ENCODE data around the gene CEP152.

Gene CEP152

GRCh38 chr15:48719668-48720067 lies 91.2 kb downstream of the CEP152 start:
- no peak overlapping the region for H3K27ac Mint-ChIP-seq

DNA sequence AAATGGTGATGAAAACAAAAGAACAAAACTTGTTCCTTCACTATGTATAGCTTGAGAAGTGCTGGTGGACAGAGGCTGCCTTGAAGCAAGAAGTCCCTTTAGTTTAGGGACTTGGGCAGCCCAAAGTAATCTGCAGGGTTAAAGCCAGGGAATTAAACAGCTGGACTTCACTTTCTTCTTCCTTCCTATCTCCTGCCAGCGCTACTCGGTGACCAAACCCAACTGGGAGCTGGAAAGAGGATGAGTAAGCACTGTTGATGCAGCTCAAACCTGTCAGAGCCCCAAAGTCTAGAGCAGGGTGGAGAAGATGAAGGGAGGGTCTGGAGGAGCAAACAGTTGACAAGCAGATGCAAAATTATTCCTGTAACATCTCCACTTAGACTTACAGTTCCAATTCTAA lies 92.2 kb downstream of the CEP152 start:
- Mint-ChIP-seq H3K4me1 (no peaks in the 10 kb centered on the region), H3K27ac (no peak overlapping the region), H3K9me3 (peaks cover 5 to 10% of the 10 kb centered on the region in 2 donors), H3K27me3 (no peaks in the 10 kb centered on the region), H3K4me3 (no peak overlapping the region), H3K36me3 (peaks cover 14 to 29% of the 10 kb centered on the region in 2 donors)
- no peak for ATAC-seq (replicated peaks)
- no peak for DNase-seq

More at GRCh38 chr15:48719668-48720067, 91.2 kb downstream of the CEP152 start:
- no peak for DNase-seq
- H3K4me1 Mint-ChIP-seq: no peaks in the 10 kb centered on the region
- no peak overlapping the region for H3K4me3 Mint-ChIP-seq
- H3K9me3 Mint-ChIP-seq: peaks cover 5 to 10% of the 10 kb centered on the region in 2 donors
- ATAC-seq (replicated peaks): peak; percentile 36 to 44
- no peaks in the 10 kb centered on the region for H3K27me3 Mint-ChIP-seq
- H3K36me3 Mint-ChIP-seq: peaks cover 14 to 24% of the 10 kb centered on the region in 2 donors

DNA sequence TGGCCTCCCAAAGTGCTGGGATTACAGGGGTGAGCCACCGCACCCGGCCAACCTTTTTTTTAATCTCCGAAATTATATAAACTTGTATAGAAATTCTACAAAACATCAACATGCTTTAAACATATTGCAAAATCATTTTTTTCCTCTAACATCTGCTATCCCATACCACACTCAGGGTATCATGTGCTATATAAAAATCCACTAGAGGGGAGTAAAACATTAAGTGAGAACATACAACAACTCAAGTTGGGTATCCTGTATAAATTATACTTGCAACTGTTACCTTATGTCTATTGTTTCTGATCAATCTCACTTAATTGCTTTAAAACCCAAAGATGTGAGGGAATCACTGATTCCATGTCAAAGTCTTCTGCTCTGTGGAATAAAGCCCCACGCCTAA lies 93.4 kb downstream of the CEP152 start:
- Mint-ChIP-seq H3K36me3 (peaks cover 14 to 33% of the 10 kb centered on the region in 2 donors), H3K4me1 (no peaks in the 10 kb centered on the region), H3K9me3 (peaks cover 7 to 11% of the 10 kb centered on the region in 2 donors), H3K27me3 (no peaks in the 10 kb centered on the region), H3K4me3 (no peak overlapping the region), H3K27ac (no peak overlapping the region)
- ATAC-seq (replicated peaks): no peak
- no peak for DNase-seq

- H3K9me3 Mint-ChIP-seq: peaks cover 13 to 14% of the 10 kb centered on the region in 2 donors
- no peak overlapping the region for H3K27ac Mint-ChIP-seq
- DNase-seq (no peak), ATAC-seq (replicated peaks) (no peak)
- H3K4me1 Mint-ChIP-seq: no peaks in the 10 kb centered on the region
- H3K4me3 Mint-ChIP-seq: no peak overlapping the region
- H3K36me3 Mint-ChIP-seq: peaks cover 14 to 31% of the 10 kb centered on the region in 2 donors
- H3K27me3 Mint-ChIP-seq: no peaks in the 10 kb centered on the region
Measured at GRCh38 chr15:48712546-48712945, 98.3 kb downstream of the CEP152 start.

- no peaks in the 10 kb centered on the region for H3K4me1 Mint-ChIP-seq
- H3K4me3 Mint-ChIP-seq: no peak overlapping the region
- ATAC-seq (replicated peaks) (no peak), DNase-seq (no peak)
- no peaks in the 10 kb centered on the region for H3K27me3 Mint-ChIP-seq
- H3K9me3 Mint-ChIP-seq: peaks cover 17 to 23% of the 10 kb centered on the region in 2 donors
- H3K27ac Mint-ChIP-seq: no peak overlapping the region
- peaks cover 8 to 21% of the 10 kb centered on the region in 2 donors for H3K36me3 Mint-ChIP-seq
Measured at GRCh38 chr15:48710952-48711495, 99.8 kb downstream of the CEP152 start.

DNA sequence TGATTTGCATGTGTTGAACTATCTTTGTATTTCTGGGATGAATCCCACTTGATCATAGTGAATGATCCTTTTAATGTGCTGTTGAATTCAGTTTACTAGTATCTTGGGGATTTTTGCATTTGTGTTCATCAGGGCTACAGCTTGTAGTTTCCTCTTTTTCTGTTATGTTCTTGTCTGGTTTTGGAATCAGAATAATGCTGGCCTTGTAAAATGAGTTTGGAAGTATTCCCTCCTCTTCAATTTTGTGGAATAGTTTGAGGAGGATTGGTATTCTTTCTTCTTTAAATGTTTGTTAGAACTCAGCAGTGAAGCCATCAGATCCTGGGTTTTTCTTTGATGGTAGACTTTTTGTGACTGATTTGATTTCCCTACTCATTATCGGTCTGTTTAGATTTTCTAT lies 102.2 kb downstream of the CEP152 start:
- no peak for DNase-seq
- Mint-ChIP-seq H3K4me3 (no peak overlapping the region), H3K4me1 (no peaks in the 10 kb centered on the region), H3K27me3 (no peaks in the 10 kb centered on the region), H3K36me3 (peaks cover 4 to 7% of the 10 kb centered on the region in 2 donors), H3K27ac (no peak overlapping the region), H3K9me3 (peaks cover 17 to 30% of the 10 kb centered on the region in 2 donors)
- no peak for ATAC-seq (replicated peaks)

DNA sequence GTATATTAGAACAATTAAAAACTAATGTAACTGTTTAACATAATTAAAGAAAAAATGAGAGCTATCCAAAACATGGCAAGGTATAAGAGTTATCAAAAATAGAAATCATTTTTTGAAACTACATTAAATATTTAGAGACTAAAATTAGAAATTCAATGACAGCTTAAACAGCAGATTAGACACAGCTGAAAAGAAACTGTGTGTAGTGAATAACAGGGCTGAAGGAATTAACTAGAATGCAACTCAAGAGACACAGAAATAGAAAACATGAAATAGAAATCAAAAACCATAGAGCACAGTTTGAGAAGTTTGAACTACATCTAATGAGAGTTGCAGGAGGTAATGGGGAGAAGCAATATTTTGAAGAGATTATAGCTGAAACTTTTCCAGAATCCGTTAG lies 105.5 kb downstream of the CEP152 start:
- H3K9me3 Mint-ChIP-seq: peaks cover 16 to 26% of the 10 kb centered on the region in 2 donors
- H3K4me3 Mint-ChIP-seq: no peak overlapping the region
- H3K4me1 Mint-ChIP-seq: no peaks in the 10 kb centered on the region
- DNase-seq: no peak
- H3K27ac Mint-ChIP-seq: no peak overlapping the region
- H3K27me3 Mint-ChIP-seq: no peaks in the 10 kb centered on the region
- no peak for ATAC-seq (replicated peaks)
- peaks cover 3 to 4% of the 10 kb centered on the region in 2 donors for H3K36me3 Mint-ChIP-seq

GRCh38 chr15:48703544-48703943 lies 107.3 kb downstream of the CEP152 start:
- Mint-ChIP-seq H3K4me1 (no peaks in the 10 kb centered on the region), H3K36me3 (peaks cover 3 to 4% of the 10 kb centered on the region in 2 donors), H3K9me3 (peaks cover 14 to 23% of the 10 kb centered on the region in 2 donors), H3K27me3 (no peaks in the 10 kb centered on the region), H3K27ac (no peak overlapping the region), H3K4me3 (no peak overlapping the region)
- DNase-seq (no peak), ATAC-seq (replicated peaks) (no peak)

DNA sequence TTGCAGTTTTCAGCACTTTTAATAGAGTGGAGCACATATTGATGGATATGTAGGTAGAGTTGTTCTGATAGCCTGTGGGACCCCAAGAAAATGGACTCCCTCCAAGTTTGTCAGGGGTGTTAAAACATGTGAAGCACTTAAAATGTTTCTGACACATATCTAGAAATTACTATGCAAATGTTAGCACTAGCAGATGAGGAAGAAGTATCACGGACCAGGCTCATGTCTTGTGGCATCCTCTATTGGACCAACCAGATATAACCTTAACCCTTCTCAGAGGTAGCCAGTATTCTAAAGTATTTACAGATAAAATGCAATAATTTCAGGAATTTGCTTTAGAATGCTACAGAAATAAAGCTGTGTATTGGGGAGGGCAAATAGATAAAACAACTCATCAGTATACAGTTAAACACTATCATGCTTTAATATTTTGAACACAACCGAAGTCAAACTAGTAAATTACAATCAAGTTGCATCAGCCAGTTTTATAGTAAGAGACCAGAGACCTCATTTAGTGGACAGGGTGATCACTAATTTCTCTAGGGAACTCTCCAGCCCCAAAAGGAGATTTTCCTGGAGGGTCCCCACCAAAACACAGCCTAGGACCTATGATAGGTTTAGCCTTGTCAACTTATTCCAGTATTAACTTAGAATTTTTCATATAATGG lies 108.2 kb downstream of the CEP152 start:
- Mint-ChIP-seq H3K4me3 (no peak overlapping the region), H3K27me3 (no peaks in the 10 kb centered on the region), H3K36me3 (peaks cover 3 to 4% of the 10 kb centered on the region in 2 donors), H3K4me1 (no peaks in the 10 kb centered on the region), H3K27ac (no peak overlapping the region), H3K9me3 (peaks cover 14 to 21% of the 10 kb centered on the region in 2 donors)
- DNase-seq: no peak
- no peak for ATAC-seq (replicated peaks)

DNA sequence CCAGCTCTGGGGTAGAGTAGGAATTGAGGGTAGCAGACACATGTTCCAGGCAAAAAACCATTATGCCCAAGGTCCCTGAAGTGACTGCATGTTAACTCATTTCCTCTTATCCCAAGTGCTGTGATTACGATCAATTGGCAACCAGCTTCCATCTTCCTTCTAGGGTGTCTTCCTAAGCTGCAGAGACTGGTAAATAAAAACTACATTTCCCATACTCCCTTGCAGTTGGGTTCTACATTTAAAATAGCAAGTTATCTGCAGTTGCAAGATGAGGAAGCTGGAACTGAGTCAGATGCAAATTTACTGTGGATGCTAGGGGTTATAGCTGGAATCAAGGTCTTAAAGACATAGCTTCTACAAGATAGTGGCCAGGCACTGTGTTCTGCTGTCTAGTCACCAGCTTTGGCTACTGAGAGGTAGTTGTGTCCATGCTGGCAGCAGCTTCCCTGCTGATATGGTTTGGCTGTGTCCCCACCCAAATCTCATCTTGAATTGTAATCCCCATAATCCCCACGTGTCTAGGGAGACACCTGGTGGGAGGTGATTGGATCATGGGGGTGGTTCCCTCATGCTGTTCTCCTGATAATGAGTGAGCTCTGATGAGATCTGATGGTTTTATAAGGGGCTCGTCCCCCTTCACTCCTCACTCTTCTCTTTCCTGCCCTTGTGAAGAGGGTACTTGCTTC lies 114.1 kb downstream of the CEP152 start:
- Mint-ChIP-seq H3K4me3 (no peak overlapping the region), H3K27me3 (no peaks in the 10 kb centered on the region)

DNA sequence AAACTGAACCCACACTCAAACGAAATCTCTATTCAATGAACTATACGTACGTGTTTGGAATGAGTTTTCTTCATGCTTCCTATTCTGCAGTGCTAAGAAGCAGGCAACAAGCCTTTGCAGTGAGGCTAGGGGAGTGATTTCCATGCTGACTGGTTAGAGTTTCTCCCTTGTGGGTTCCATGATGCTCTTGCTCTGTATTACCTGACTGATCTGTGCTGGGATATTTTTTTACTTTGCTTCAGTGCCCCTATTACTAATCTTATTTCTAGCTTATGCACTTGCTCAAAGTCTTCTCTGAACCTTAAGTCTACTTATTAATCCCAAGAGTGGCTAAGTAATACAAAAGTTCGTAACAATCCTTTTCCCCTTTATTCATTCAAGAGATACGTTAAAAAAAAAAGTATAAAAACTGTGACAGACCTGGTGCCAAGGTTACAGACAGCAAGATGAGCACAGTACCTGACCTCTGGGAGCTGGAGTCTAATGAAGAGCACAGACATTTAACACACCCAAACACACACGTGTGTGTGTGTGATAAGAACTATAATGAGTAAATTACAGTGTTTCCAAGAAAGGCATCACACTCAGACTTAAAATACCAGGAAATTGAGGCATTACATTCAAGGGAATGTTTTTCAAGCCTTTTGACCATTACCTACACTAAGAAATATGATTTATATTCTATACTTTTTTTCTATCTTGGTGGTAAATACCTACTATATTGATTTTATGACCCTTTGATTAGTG lies 114.9 kb downstream of the CEP152 start:
- Mint-ChIP-seq H3K36me3 (no peaks in the 10 kb centered on the region), H3K27me3 (no peaks in the 10 kb centered on the region), H3K4me1 (peaks cover 0 to 3% of the 10 kb centered on the region in 2 donors), H3K27ac (no peak overlapping the region), H3K4me3 (no peak overlapping the region), H3K9me3 (peaks cover 1 to 4% of the 10 kb centered on the region in 2 donors)
- ATAC-seq (replicated peaks): no peak
- DNase-seq: no peak

More for the DNA sequence above, 114.1 kb downstream of the CEP152 start:
- no peak for DNase-seq
- Mint-ChIP-seq H3K9me3 (peaks cover 1 to 4% of the 10 kb centered on the region in 2 donors), H3K4me1 (peaks cover 0 to 3% of the 10 kb centered on the region in 2 donors), H3K36me3 (no peaks in the 10 kb centered on the region), H3K27ac (no peak overlapping the region)
- ATAC-seq (replicated peaks): peak; percentile 71 to 83

GRCh38 chr15:48695088-48695826 lies 115.6 kb downstream of the CEP152 start:
- H3K36me3 Mint-ChIP-seq: no peaks in the 10 kb centered on the region
- H3K27me3 Mint-ChIP-seq: no peaks in the 10 kb centered on the region
- DNase-seq (no peak), ATAC-seq (replicated peaks) (no peak)
- no peak overlapping the region for H3K4me3 Mint-ChIP-seq
- no peak overlapping the region for H3K27ac Mint-ChIP-seq
- H3K9me3 Mint-ChIP-seq: peaks cover 1 to 4% of the 10 kb centered on the region in 2 donors
- peaks cover 0 to 3% of the 10 kb centered on the region in 2 donors for H3K4me1 Mint-ChIP-seq

GRCh38 chr15:48693484-48693883 lies 117.4 kb downstream of the CEP152 start:
- H3K27ac Mint-ChIP-seq: no peak overlapping the region
- ATAC-seq (replicated peaks): no peak
- no peaks in the 10 kb centered on the region for H3K36me3 Mint-ChIP-seq
- no peak for DNase-seq
- H3K9me3 Mint-ChIP-seq: peaks cover 3 to 4% of the 10 kb centered on the region in 2 donors
- H3K4me1 Mint-ChIP-seq: peaks cover 0 to 3% of the 10 kb centered on the region in 2 donors
- H3K27me3 Mint-ChIP-seq: no peaks in the 10 kb centered on the region
- no peak overlapping the region for H3K4me3 Mint-ChIP-seq

DNA sequence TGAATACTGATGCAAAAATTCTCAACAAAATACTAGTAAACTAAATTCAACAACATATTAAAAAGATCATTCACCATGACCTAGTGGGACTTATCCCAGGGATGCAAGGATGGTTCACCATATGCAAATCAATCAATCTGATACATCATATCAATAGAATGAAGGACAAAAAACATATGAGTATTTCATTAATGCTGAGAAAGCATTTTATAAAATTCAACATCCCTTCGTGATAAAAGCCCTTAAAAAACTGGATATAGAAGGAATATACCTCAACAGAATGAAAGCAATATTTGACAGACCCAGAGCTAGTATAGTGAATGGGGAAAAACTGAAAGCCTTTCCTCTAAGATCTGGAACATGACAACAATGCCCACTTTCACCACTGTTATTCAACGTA lies 122.4 kb downstream of the CEP152 start:
- Mint-ChIP-seq H3K27ac (no peak overlapping the region), H3K9me3 (peaks cover 13 to 17% of the 10 kb centered on the region in 2 donors), H3K27me3 (no peaks in the 10 kb centered on the region), H3K4me1 (no peaks in the 10 kb centered on the region), H3K4me3 (no peak overlapping the region), H3K36me3 (peaks cover 0 to 2% of the 10 kb centered on the region in 2 donors)
- no peak for DNase-seq
- no peak for ATAC-seq (replicated peaks)
